Stimulated activated CD4-positive, alpha-beta T cell treated with anti-CD3 and anti-CD28 coated beads, Interleukin-4, amount 100 ng/mL, for 4 hours (primary cell): ENCODE data around the gene DOLPP1.
"Not testable (repeated sequence)": the region's sequence is repeated elsewhere in the genome, so short reads cannot be mapped to it uniquely, and the experiment has no call there.

Experiments
- DNase-seq, 2 experiments: peaks; one replicate each; pipeline ENCODE4 v3.0.0-alpha.2; 2020

DOLPP1 gene

GRCh38 chr9:129080601-129081387, at the start of gene DOLPP1:
TSS of gene DOLPP1 (plus strand) at chr9:129081111. CDS start at chr9:129081132, 21 bp downstream.
- peak; percentile 98 to 99 for DNase-seq

DNA sequence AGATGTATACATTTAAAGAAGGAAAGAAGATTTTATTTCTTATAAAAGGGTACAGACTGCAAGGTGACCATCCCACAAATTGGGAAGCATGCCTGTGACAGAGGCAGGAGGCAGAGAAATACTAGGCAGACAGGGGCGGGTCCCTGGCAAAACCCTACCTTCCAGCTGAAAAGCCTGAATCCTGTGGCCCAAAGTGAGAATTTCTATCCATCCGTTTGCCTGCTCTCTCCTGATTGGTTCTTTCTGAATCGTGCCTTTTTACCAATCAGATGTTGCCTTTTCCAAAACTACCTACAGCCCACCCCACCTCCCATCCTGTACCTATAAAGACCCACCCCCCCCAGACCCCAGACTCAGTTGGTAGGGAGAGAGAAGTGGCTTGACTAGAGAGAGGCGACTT, 49.4 kb upstream of the DOLPP1 start:
- DNase-seq: no peak

DNA sequence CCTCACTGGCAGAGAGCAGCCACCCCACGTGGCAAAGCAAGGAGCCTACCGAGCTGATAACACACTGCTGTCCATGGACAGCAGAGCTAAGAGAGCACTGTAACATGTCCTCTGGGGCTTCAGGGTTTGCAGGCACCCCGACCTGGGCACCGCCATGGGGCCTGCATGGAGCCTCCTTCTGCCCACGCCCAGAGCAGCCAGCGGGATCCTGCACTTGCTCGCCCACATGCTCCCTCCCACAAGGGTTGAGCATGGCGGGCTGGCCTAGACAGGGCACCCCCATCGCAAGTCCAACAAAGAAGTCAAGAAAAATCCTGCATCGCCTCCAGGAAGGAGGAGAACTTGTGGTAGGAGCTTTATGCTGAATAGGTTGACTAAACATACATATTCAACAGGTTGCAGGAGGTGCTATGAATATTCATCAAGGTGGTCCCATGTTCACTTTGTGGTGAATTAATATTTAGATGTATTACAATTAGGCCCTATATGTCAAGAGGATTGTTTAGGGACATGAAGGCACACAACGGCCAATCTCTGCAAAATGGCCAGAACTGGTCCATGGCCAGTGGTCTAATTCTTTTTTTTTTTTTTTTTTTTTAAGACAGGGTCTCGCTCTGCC, 48.3 kb upstream of the DOLPP1 start:
- no peak for DNase-seq

- no peak for DNase-seq
Observed at GRCh38 chr9:129033216-129033615, 47.7 kb upstream of the DOLPP1 start.

- DNase-seq: not testable (repeated sequence)
Observed at GRCh38 chr9:129035838-129036237, 45.1 kb upstream of the DOLPP1 start.

- peak; percentile 86 to 91 for DNase-seq
Observed at GRCh38 chr9:129036241-129036922, 44.5 kb upstream of the DOLPP1 start, which contains the start of gene MIGA2. TSS of gene MIGA2 (plus strand) at chr9:129036626. CDS start at chr9:129040595, 3,969 bp downstream.

DNA sequence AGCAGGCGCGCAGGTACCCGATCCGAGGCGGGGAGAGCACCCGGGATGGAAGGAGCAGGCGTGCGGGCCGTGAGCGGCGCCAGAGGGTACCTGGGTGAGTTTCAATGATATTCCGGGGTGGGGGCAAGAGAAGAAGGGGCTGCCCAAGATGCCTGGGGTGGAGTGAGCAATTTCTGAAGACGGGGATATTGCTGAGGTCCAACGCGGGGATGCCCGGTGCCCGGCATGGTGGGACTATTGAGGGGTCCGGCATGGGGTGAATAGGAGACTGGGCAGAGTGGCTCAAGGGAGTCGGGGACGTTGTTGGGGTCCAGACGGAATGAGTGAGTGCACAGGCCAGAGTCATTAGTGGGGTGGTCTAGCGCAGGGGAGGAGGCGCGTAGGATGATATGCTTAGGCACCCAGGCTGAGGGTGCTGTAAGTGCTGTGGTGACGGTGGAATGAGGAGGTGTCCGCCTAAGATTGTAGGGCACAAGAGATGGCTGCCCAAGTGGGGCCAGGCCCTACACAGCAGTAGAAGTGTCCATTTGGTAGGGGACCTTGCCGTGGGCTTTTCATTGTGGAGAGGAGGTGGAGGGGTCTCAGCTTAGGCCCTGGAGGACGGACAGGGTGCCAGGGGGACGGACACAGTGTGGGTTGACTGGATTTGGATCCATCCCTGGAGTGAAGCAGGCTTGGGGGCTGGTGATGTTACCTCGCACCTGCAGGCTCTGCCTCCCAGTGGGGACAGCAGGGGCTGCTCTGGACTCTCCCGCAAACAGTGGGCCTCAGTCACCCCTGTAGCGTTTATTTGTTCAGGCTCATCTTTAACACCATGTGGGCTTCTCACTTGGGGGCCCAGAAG, 43.8 kb upstream of the DOLPP1 start:
- DNase-seq: no peak

GRCh38 chr9:129037767-129038098, 43.2 kb upstream of the DOLPP1 start:
- DNase-seq: no peak

DNA sequence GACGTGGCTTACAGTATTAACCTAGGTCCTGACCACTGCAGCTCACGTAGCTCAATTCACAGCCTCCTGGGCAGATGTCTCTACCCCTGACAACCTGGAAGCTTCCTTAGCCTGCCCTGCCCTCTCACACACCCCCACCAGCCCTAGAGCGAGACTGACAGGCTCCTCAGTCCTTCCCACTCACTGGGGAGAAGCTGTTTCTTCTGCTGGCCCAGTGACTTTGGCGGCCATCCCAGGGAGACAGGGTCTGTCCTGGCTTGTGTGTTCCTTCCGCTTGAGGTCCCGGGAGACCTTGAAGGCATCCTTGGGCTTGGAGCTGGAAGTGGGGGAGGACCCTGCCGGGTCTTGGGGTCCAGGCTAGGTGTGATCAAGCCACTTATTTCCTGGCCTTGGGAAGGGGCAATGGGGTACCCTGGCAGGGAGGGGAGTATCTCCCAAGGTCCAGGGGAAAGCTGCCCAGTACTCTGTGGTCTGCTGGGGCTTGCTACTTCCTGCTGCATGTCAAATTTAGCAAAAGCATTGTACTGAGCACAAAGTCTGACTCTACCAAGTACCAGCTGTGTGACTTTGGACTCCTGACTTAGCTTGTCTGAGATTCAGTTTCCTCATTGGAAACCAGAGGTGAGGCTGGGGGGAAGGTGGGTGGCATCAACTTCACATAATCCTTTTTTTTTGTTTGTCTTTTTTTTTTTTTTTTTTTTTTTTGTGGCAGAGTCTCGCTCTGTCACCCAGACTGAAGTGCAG, 42.6 kb upstream of the DOLPP1 start:
- no peak for DNase-seq

- DNase-seq: no peak
Observed at GRCh38 chr9:129040113-129040643, 40.7 kb upstream of the DOLPP1 start.

DNA sequence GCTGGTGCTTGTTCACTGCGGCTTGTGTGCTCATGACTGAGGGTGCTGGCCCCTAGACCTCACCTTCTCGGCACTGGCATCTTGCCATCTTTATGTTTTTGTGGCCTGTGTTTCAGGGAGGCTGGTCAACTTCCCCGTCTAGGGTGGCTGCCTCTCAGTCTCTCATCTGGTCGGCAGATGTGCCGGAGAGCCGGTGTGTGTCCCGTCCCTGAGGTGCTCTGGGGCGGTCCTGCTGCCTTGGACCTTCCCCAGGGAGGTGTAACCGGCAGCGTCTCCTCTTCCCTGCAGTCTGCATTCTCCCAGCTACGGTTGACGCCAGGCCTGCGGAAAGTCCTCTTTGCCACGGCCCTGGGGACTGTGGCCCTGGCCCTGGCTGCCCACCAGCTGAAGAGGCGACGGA, 38.9 kb upstream of the DOLPP1 start:
- no peak for DNase-seq

DNA sequence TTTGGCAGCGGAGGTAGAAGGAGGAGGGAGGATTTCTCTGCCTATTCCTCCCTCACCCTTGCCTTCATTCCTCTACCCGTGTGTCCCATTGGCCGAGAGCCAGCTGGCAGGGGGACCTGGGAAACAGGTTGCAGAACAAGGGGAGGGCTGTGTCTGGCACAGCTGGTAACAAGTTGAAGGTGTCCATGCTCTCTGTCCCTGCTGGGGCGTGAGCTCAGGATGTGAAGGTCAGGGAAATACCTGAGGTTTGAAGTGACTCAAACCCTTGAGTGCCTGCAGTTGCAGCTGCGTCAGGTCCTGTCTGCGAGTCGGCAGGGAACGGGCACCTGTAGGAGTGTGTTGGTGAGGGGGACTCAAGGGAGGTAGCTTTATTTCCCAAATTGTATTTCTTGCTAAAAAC, 28.3 kb upstream of the DOLPP1 start:
- no peak for DNase-seq

DNA sequence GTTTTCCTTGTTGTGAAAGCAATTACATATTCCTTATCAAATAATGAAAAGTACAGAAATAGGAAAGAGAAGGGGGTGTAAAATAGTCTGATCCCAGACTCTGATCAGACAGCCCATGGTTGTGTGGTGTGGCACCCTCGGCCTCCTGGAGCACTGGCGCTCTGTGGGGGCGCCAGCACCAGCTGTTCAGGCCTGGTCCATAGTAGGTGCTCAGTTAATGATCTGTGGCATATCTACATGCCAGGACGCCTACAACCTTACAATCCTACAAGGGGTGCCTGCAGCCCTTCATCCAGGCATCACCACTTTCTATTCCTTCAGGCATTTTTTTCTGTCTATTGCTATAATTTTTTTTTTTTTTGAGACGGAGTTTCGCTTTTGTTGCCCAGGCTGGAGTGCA, 27.9 kb upstream of the DOLPP1 start:
- no peak for DNase-seq

GRCh38 chr9:129054163-129054851, 26.6 kb upstream of the DOLPP1 start:
- DNase-seq: no peak

GRCh38 chr9:129058965-129059795, 21.7 kb upstream of the DOLPP1 start:
- no peak for DNase-seq

DNA sequence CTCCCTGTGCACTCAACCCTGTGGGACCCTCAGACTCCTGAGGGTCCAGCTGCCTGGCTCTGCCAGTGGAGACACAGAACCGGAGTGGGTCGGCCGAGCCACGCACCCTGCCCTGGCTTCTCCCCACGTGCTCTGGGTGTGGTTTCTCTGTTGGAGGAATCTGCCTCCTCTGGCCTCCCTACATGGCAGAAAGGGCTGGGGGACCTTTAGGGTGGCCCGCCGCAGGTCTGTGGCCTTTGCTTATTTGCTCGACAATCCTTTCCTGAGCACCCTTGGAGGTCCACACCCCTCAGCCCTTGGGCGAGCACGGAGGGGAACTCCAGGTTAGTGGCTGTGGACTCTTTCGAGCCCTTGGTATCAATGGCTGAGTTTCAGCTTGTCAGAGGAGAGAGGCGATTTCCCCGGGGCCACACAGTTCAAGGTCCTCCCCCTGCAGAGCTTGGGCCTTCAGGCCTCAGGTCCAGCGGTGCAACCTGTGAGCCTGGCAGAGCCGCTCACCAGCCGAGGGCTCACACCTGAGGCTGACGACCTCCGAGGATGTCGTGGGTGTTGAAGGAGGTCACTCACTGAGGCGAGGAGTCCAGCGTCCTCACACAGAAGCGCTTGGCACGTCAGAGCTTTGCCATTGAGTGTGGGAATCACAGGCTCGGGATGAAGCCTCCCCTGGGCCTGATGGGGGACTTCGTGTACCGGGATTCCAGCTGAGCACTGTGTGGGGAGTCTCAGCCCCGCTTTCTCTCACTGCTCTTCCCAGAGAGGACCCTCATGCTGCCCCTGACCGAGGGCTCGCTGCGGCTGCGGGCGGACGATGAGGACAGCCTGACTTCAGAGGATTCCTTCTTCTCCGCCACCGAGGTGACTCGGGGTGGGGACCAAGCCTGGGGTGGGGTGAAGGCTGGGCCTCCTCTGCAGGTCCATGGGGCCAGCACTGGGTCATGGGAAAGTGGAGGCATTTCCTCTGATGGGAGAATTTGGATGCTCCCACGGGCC, 20.8 kb upstream of the DOLPP1 start:
- no peak for DNase-seq

DNA sequence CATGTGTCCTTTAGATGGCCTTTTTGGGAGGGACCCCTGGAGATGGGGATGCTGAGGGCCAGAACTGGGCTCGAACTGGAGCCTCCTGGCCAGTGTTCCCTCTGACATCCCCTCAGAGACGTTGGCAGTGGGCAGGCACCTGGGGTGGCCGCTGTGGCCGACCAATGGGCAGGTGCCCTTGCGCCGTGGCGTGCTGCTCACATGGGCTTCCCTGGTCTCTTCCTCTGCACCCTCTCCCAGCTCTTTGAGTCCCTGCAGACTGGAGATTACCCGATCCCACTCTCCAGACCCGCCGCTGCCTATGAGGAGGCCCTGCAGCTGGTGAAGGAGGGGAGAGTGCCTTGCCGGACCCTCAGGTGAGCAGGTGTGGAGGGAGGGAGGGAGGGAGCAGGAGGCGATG, 19.9 kb upstream of the DOLPP1 start:
- no peak for DNase-seq

- no peak for DNase-seq
Observed at GRCh38 chr9:129063061-129063460, 17.9 kb upstream of the DOLPP1 start.

- DNase-seq: no peak
Observed at GRCh38 chr9:129064499-129064908, 16.4 kb upstream of the DOLPP1 start.
